Endothelial cell (in vitro differentiated cells): ENCODE results near the gene MPP2. TPM values are rescaled to one million over a fixed set of nuclear protein-coding genes. Genes with fewer than 3 reads are reported as not detected.

Source experiments
- DNase-seq: peaks from one replicate; pipeline ENCODE4 v3.0.0; 2021; ENCODE audit warnings: low spot score
- H3K27ac Mint-ChIP-seq: one replicate; pipeline ENCODE4 v1.8.0; 2021; ENCODE audit warnings: mixed read lengths, inconsistent platforms; ENCODE audit not compliant: unreplicated experiment
- H3K27me3 Mint-ChIP-seq: one replicate; pipeline ENCODE4 v1.8.0; 2021; ENCODE audit warnings: mild to moderate bottlenecking, moderate library complexity, mixed read lengths, inconsistent platforms; ENCODE audit not compliant: unreplicated experiment
- H3K36me3 Mint-ChIP-seq: one replicate; pipeline ENCODE4 v1.8.0; 2021; ENCODE audit warnings: mild to moderate bottlenecking, low read depth, mixed read lengths, inconsistent platforms; ENCODE audit not compliant: unreplicated experiment
- H3K4me1 Mint-ChIP-seq: one replicate; pipeline ENCODE4 v1.8.0; 2021; ENCODE audit warnings: mild to moderate bottlenecking, mixed read lengths, inconsistent platforms; ENCODE audit not compliant: unreplicated experiment
- H3K4me3 Mint-ChIP-seq: one replicate; pipeline ENCODE4 v1.8.0; 2021; ENCODE audit warnings: mild to moderate bottlenecking, mixed read lengths, inconsistent platforms; ENCODE audit not compliant: unreplicated experiment
- H3K9me3 Mint-ChIP-seq: one replicate; pipeline ENCODE4 v1.8.0; 2021; ENCODE audit warnings: mixed read lengths, inconsistent platforms; ENCODE audit not compliant: unreplicated experiment
- total RNA-seq: library from RNA; stranded (reverse); fragmentation: NEBNext Ultra II Directional; extraction: Animal tissue kit (Norgen Biotek cat#: 25700); gene quantifications from one replicate; pipeline ENCODE4 v1.2.1, GENCODE V29; 2021; ENCODE audit not compliant: unreplicated experiment
- TF ChIP-seq, protein P1 (sequence below): fragments of 200-600 bp; sonication (generic); IDR thresholded peaks from one replicate; pipeline ENCODE4 v1.5.0; 2021; ENCODE audit warnings: antibody characterized with exemption; ENCODE audit not compliant: unreplicated experiment

The MPP2 gene
- total RNA-seq, 1 donor from 2014 or later: 8.4 TPM

DNA sequence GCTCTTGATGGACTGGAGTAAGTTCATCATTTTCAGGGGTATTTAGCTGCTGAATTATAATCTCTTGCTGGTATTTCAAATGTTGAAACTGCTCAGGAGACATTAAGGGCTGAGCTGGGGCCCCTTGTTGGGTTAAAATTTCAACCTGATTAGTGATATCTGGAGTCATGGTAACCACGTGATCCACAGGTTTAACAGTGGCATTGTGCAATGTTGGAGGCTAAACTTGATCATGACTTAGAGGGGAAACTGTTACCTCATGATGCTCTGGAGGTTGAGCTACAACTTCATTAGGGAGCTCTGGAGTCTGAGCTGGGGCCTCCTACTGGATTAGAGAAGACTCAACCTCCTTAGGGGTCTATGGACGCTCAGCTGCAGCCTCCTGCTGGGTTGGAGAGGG lies 17.2 kb upstream of the MPP2 start:
- no peak overlapping the region for H3K27ac Mint-ChIP-seq
- H3K36me3 Mint-ChIP-seq: no peaks in the 10 kb centered on the region
- H3K4me3 Mint-ChIP-seq: no peak overlapping the region
- TF ChIP-seq, protein P1, sequence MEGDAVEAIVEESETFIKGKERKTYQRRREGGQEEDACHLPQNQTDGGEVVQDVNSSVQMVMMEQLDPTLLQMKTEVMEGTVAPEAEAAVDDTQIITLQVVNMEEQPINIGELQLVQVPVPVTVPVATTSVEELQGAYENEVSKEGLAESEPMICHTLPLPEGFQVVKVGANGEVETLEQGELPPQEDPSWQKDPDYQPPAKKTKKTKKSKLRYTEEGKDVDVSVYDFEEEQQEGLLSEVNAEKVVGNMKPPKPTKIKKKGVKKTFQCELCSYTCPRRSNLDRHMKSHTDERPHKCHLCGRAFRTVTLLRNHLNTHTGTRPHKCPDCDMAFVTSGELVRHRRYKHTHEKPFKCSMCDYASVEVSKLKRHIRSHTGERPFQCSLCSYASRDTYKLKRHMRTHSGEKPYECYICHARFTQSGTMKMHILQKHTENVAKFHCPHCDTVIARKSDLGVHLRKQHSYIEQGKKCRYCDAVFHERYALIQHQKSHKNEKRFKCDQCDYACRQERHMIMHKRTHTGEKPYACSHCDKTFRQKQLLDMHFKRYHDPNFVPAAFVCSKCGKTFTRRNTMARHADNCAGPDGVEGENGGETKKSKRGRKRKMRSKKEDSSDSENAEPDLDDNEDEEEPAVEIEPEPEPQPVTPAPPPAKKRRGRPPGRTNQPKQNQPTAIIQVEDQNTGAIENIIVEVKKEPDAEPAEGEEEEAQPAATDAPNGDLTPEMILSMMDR: no peak
- H3K27me3 Mint-ChIP-seq: peaks cover 10% of the 10 kb centered on the region
- no peaks in the 10 kb centered on the region for H3K9me3 Mint-ChIP-seq
- H3K4me1 Mint-ChIP-seq: peaks cover 10% of the 10 kb centered on the region
- DNase-seq: no peak

DNA sequence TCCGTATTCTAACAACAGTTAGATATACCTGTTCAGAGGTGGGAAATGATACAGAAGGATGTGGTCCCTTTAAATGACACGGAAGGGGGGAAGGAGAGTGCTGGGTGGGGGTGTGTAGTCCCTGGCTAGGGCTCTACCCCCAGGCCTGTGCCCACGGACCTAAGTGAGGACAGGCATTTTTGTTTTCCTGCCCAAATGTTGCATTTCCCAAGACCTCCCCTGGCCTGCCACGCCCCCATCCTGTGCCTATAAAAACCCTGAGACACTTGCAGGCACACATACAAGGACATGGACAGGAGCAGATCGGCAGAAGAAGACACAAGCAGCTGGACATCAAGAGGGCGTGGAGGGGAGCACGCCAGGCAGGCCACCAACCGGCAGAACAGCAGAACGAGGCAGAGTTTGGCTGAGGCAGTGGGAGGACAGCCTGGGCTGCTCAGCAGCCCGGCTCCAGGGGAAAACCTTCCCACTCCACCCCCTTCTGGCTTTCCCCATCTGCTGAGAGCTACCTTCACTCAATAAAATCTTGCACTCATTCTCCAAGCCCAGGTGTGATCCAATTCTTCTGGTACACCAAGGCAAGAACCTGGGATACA lies 13.3 kb upstream of the MPP2 start:
- H3K4me1 Mint-ChIP-seq: no peaks in the 10 kb centered on the region
- no peak overlapping the region for H3K4me3 Mint-ChIP-seq
- no peaks in the 10 kb centered on the region for H3K36me3 Mint-ChIP-seq
- DNase-seq: no peak
- no peaks in the 10 kb centered on the region for H3K9me3 Mint-ChIP-seq
- no peak overlapping the region for H3K27ac Mint-ChIP-seq
- TF ChIP-seq, protein P1: no peak
- H3K27me3 Mint-ChIP-seq: peaks cover 7% of the 10 kb centered on the region

DNA sequence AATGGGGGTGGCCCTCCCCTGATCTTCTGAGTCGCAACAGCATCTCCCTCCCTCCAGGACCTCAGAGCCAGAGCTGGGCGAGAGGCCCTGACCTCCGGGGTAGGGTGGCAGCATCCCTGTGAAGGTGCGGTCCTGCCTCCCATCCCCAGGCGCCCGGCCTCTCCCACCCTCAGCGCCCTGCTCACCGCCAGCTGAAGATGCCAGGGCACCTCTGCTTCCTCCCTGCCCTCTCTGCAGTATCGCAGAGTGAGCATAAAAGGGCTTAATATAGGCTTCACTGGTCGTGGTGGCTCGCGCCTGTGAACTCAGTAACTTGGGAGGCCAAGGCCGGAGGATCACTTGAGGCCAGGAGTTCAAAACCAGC lies 10.7 kb upstream of the MPP2 start:
- Mint-ChIP-seq H3K27ac (no peak overlapping the region), H3K27me3 (peaks cover 4% of the 10 kb centered on the region), H3K36me3 (no peaks in the 10 kb centered on the region), H3K4me3 (no peak overlapping the region), H3K9me3 (no peaks in the 10 kb centered on the region), H3K4me1 (no peaks in the 10 kb centered on the region)
- TF ChIP-seq, protein P1: no peak
- DNase-seq: no peak

DNA sequence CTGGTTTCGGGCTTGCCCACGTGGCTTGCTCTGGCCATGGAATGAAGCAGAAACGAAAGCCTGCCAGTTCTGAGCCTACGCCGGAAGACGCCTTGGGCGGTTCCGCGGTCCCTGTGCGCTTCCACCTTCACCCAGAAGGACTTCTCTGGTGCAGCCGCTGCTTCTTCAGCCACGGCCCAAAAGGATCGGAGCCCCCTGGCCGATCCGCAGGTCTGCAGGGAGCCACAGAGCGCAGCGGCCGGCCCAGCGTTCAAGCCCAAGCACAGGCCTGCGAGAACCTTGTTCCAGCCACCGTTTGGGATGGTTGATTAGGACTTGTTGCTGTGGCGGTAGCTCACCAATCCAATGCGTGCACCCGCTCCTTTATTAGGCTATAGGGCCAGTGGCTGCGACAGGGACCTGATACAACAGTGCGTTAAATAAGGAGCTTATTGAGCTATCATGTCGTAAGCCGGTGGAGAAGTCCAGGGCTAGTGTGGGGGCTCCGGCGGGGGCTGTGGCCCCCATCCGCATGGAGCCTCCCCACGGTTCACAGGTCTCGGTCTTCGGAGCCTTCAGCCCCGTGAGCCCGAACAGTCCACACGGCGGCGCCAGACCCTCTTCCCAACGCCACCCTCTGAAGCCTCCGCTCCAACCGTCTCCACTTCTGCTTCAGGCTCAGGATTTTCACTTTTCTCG lies 10.2 kb upstream of the MPP2 start:
- Mint-ChIP-seq H3K9me3 (no peaks in the 10 kb centered on the region), H3K4me1 (no peaks in the 10 kb centered on the region), H3K27me3 (peaks cover 4% of the 10 kb centered on the region), H3K27ac (no peak overlapping the region), H3K4me3 (no peak overlapping the region), H3K36me3 (no peaks in the 10 kb centered on the region)
- DNase-seq: peak; percentile 60
- TF ChIP-seq, protein P1: peak; percentile 51

DNA sequence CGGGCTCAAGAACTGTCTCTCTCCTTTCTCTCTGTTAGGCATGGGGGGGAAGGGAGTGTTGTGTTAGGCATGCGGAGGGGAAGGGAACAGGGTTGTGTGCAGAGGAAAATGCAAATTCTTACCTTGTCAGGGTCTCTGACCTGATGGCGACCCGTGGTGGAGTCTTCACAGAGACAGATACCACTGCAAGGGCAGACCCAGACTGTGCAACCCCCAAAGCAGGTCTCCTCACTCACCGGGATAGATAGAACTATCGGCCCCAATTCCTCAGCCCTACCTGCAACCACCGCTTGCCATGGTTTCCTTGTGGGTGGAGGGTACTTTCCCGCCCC lies 9.6 kb upstream of the MPP2 start:
- Mint-ChIP-seq H3K9me3 (no peaks in the 10 kb centered on the region), H3K4me3 (no peak overlapping the region)
- TF ChIP-seq, protein P1: no peak

More for the DNA sequence above, 9.6 kb upstream of the MPP2 start:
- DNase-seq: no peak
- no peak overlapping the region for H3K27ac Mint-ChIP-seq
- peaks cover 4% of the 10 kb centered on the region for H3K27me3 Mint-ChIP-seq
- no peaks in the 10 kb centered on the region for H3K36me3 Mint-ChIP-seq
- H3K4me1 Mint-ChIP-seq: no peaks in the 10 kb centered on the region
